Neutrophil (primary cell): ENCODE data around the gene CNTNAP2.

ENCODE experiments used
- H3K27ac ChIP-seq: fragments of 200-600 bp; sonication (generic); 2 replicates; pipeline ENCODE4 v1.5.1; 2016; ENCODE audit warnings: mild to moderate bottlenecking, moderate library complexity
- H3K27me3 ChIP-seq: fragments of 200-600 bp; sonication (generic); 2 replicates; pipeline ENCODE4 v1.6.0; 2016; ENCODE audit warnings: mild to moderate bottlenecking
- H3K36me3 ChIP-seq: fragments of 200-600 bp; sonication (generic); 2 replicates; pipeline ENCODE4 v1.5.1; 2017
- H3K4me1 ChIP-seq, 2 experiments: fragments of 200-600 bp in 1 of 2; sonication (generic) in 1 of 2; 1 replicate in 1 of 2; 2 replicates in 1 of 2; pipeline versions ENCODE4 v1.5.1 to v1.6.1; 2013 to 2016; ENCODE audit warnings: low read depth in 1 of 2, low read length in 1 of 2, mild to moderate bottlenecking in 1 of 2, moderate library complexity in 1 of 2; ENCODE audit not compliant: control insufficient read depth in 1 of 2, insufficient read depth in 1 of 2
- H3K4me3 ChIP-seq, 2 experiments: fragments of 200-600 bp in 1 of 2; sonication (generic) in 1 of 2; 1 replicate in 1 of 2; 2 replicates in 1 of 2; pipeline ENCODE4 v1.5.1; 2013 to 2016; ENCODE audit warnings: low read depth in 1 of 2, low read length in 1 of 2, mild to moderate bottlenecking in 1 of 2, moderate library complexity in 1 of 2
- H3K9me3 ChIP-seq: fragments of 200-600 bp; sonication (generic); 2 replicates; pipeline ENCODE4 v1.5.1; 2016
- TF ChIP-seq, protein P1 (sequence below): fragments of 200-600 bp; sonication (generic); IDR thresholded peaks from 2 replicates; pipeline ENCODE4 v1.5.1; 2016; ENCODE audit warnings: antibody characterized with exemption

Gene CNTNAP2

DNA sequence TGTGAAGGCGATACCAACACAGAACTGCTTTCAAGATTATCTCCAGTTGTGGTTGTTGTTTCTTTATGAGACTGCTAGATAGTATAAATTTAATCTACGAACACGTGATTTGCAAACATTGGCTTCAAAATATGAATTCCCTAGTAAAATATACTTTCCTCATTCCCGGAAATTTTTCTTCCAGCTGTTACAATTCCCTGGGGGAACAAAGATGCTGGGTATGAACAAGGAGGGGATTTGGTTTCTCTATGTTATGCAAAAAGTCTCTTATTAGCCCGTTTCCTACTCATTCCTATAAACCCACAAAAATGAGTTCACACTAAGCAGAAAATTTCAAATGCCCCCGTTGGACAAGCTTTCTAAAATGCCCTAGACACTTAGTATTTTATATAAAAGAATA, 928.3 kb downstream of the CNTNAP2 start:
- Histone ChIP-seq H3K27me3 (no peaks in the 10 kb centered on the region), H3K4me1 (no peaks in the 10 kb centered on the region), H3K9me3 (no peaks in the 10 kb centered on the region), H3K4me3 (no peak overlapping the region), H3K27ac (no peak overlapping the region), H3K36me3 (no peaks in the 10 kb centered on the region)
- TF ChIP-seq, protein P1, sequence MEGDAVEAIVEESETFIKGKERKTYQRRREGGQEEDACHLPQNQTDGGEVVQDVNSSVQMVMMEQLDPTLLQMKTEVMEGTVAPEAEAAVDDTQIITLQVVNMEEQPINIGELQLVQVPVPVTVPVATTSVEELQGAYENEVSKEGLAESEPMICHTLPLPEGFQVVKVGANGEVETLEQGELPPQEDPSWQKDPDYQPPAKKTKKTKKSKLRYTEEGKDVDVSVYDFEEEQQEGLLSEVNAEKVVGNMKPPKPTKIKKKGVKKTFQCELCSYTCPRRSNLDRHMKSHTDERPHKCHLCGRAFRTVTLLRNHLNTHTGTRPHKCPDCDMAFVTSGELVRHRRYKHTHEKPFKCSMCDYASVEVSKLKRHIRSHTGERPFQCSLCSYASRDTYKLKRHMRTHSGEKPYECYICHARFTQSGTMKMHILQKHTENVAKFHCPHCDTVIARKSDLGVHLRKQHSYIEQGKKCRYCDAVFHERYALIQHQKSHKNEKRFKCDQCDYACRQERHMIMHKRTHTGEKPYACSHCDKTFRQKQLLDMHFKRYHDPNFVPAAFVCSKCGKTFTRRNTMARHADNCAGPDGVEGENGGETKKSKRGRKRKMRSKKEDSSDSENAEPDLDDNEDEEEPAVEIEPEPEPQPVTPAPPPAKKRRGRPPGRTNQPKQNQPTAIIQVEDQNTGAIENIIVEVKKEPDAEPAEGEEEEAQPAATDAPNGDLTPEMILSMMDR: no peak

DNA sequence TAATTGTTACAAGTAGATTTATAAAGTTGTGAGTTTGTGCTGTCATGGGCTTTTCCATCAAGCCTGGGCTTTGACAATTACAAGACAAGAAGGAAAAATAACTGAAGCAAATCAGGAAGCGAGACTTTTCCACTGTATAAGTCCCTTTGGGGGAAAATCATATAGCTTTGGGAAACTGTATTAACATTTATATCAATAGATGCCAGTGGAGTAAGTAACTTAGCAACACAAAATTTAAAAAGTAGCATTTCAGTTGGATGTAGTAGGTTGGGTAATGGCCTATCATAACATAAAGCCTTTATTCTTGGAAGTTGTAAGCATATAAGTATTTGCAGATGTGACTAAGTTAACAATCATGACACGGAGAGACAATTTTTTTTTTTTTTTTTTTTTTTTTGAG, 931.1 kb downstream of the CNTNAP2 start:
- Histone ChIP-seq H3K27ac (no peak overlapping the region), H3K4me3 (no peak overlapping the region), H3K9me3 (no peaks in the 10 kb centered on the region), H3K27me3 (no peaks in the 10 kb centered on the region), H3K36me3 (no peaks in the 10 kb centered on the region), H3K4me1 (no peaks in the 10 kb centered on the region)
- TF ChIP-seq, protein P1: no peak

DNA sequence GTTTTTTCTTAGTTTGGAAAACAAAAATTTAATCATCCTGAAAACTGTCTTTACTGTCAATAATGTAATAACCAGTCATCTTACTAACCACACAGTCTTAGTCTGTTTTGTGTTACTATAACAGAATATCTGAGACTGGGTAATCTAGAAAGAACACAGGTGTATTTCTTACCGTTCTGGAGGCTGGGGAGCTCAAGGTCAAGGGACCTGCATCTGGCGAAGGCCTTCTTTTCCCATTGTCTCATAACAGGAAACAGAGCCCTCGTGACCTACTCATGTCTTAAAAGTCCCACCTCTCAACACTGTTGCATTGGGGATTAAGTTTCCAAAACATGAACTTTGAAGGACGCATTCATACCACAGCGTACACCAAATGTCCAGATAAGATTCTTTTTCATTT, 932.3 kb downstream of the CNTNAP2 start:
- TF ChIP-seq, protein P1: no peak
- H3K9me3 ChIP-seq: no peaks in the 10 kb centered on the region
- H3K36me3 ChIP-seq: no peaks in the 10 kb centered on the region
- no peak overlapping the region for H3K27ac ChIP-seq
- no peak overlapping the region for H3K4me3 ChIP-seq
- H3K27me3 ChIP-seq: no peaks in the 10 kb centered on the region
- H3K4me1 ChIP-seq: no peaks in the 10 kb centered on the region

DNA sequence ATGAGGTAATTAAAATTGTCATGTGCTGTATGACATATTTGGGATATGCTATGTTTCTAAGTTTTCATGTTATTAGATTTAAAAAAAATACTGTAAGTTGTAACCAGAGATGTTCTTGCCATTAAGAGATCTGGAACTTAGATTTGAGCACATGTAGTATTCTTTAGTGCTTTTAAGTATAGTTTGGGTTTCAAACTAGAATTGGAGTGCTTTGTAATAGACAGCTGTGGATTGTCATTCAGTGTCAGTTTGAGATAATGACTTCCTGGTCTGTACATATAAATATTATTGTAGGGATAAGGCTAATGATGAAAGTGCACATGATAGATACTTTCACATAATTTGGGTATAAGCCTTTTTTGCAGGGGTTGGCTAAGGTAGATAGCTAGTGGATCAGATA, 936.2 kb downstream of the CNTNAP2 start:
- TF ChIP-seq, protein P1: no peak
- Histone ChIP-seq H3K27me3 (no peaks in the 10 kb centered on the region), H3K36me3 (no peaks in the 10 kb centered on the region), H3K9me3 (no peaks in the 10 kb centered on the region), H3K4me3 (no peak overlapping the region), H3K27ac (no peak overlapping the region), H3K4me1 (no peaks in the 10 kb centered on the region)

DNA sequence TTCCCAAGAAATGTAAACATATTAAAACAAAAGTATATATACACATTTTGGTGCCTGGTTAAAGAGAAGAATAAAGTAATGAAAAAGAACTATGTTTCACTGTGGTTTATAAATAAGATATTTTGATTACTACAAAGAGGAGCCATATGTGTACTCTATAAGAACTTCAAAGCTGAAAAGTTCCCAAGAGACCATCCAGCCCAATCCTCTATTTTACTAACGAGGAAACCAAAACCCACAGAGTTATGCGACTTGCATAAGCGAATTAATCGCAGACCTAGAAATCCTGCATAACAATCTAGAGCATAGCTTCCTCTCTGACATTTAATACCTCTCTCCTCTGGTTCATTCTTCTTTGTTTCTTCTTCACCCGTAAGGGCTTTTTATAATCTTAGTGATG, 937.1 kb downstream of the CNTNAP2 start:
- TF ChIP-seq, protein P1: no peak
- Histone ChIP-seq H3K27ac (no peak overlapping the region), H3K4me3 (no peak overlapping the region), H3K9me3 (no peaks in the 10 kb centered on the region), H3K27me3 (no peaks in the 10 kb centered on the region), H3K36me3 (no peaks in the 10 kb centered on the region), H3K4me1 (no peaks in the 10 kb centered on the region)

DNA sequence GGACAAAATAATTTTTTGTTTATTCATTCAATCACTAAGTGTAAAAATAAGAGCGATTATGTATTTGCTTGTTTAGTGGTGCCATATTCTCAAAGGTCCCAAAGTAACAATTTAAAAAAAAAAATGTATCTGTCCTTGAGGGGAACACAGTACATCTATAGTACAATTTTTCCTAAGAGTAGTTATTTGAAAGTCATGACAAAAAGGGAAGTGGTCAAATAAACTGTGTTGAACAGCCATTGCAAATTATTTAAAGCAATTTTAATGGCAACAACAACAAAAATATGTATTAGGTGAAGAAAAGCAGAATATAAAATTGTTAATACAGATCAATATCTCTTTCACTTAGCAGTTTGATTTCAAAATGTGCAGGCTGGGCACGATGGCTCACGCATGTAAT, 943.5 kb downstream of the CNTNAP2 start:
- TF ChIP-seq, protein P1: no peak
- Histone ChIP-seq H3K27ac (no peak overlapping the region), H3K36me3 (no peaks in the 10 kb centered on the region), H3K9me3 (no peaks in the 10 kb centered on the region), H3K27me3 (no peaks in the 10 kb centered on the region), H3K4me3 (no peak overlapping the region), H3K4me1 (no peaks in the 10 kb centered on the region)
